NCI-H526 (cell line): ENCODE results near the gene CSNK2A1.
A peak's percentile ranks its signal among the peaks of the same experiment; 100 is the strongest.
"Not testable (repeated sequence)": the region's sequence is repeated elsewhere in the genome, so short reads cannot be mapped to it uniquely, and the experiment has no call there.

Experiments
- DNase-seq, 2 experiments: peaks; one replicate each; lab custom pipeline; 2025; lab: John Stamatoyannopoulos, UW

Gene CSNK2A1

DNA sequence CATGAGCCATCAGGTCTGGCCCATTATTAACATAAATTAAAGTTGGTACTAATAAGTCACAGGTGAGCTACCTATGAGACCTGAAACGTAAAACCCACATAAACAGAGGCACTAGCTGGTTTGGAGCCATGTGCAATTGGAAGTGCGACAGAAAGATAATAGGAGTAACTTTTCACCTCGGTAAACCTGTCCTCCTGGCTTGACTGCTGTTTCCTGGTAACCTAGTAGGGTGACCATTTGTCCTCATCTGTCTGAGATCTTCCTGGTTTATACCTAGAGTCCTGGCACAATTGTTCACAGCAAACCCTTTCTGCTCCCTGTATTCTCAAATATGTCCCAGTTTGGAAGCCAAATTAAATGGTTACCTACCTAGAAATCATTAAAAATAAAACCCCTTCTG lies 88.6 kb downstream of the CSNK2A1 start:
- DNase-seq = no peak

GRCh38 chr20:452021-452420 lies 91.6 kb downstream of the CSNK2A1 start:
- not testable (repeated sequence) for DNase-seq

- no peak for DNase-seq
Observed at GRCh38 chr20:445514-446336, 97.9 kb downstream of the CSNK2A1 start.

GRCh38 chr20:444862-445426 lies 98.6 kb downstream of the CSNK2A1 start:
- no peak for DNase-seq

- no peak for DNase-seq
Observed at GRCh38 chr20:444117-444516, 99.5 kb downstream of the CSNK2A1 start.

- no peak for DNase-seq
Observed at GRCh38 chr20:443223-443775, 100.3 kb downstream of the CSNK2A1 start.

GRCh38 chr20:440636-441035 lies 103.0 kb downstream of the CSNK2A1 start:
- no peak for DNase-seq

DNA sequence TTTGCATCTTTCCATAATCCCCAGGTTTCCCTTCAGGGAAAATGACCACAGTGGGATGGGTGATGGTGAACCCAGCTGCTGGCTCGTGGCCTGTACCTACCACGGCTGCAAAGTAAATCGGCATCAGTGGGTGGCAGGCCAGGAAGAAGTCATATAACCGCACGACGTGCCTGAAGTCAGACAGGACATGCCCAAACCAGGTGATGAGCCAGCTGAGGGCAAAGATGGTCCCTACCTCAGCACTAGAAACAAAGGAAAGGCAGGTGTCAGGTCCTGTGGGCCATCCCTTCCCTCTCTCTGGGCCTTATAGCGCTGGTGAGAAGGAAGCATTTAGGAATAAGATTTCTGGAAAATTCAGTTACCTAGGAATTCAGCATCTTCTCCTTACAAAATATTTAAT lies 103.4 kb downstream of the CSNK2A1 start:
- DNase-seq = no peak

GRCh38 chr20:438571-439469 lies 104.8 kb downstream of the CSNK2A1 start:
- no peak for DNase-seq

DNA sequence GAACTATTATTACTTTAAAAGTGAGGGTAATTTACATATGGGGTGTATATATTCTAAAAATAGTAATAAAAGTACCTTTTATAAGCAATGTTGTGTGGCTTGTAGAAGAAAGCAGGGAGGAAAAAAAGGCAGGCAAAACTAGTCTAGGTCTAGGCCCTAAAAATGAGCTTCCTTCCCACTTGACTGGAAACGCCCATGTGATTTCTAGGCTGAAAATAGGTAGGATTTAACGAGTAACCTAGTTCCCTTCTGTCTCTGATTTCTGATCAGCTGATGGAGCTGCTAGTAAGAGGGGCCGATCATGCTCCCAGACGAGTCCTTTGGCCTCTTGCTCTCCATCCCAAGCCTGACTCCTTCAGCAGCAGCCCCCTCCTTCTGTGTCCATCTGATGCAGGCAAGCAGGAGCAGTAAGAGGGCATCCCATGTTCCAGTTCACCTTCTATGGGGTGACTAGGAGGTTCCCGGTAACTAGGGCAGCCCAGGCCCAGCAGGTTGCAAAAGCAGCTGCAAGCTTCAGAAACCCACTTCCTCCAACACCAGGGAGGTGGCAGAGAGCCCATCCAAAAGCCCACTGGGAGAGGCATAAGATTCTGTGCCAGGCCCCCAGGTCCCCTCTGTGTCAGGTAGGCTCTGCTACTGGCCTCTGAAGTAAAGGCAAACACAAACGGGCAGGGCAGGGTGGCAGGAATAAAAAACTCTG lies 105.7 kb downstream of the CSNK2A1 start:
- no peak for DNase-seq

DNA sequence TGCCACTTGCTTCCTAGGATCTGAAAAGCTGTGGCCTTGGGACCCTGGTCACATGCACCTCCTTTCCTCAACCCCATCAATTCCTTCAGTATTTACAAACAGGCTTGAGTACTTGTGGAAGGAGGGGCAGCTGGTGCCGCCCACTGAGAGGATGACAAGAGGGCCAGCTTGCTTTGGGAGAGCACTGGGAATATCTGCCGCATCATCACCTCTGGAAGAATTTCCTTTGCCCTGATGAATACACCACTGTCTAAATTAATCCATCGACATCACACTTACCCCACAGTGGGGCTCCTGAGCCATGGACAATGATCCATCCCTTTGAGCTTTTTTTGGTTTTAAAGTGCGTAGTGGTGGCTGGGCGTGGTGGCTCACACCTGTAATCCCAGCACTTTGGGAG lies 107.1 kb downstream of the CSNK2A1 start:
- DNase-seq = no peak

- DNase-seq = no peak
Observed at GRCh38 chr20:435558-435957, 108.0 kb downstream of the CSNK2A1 start.

DNA sequence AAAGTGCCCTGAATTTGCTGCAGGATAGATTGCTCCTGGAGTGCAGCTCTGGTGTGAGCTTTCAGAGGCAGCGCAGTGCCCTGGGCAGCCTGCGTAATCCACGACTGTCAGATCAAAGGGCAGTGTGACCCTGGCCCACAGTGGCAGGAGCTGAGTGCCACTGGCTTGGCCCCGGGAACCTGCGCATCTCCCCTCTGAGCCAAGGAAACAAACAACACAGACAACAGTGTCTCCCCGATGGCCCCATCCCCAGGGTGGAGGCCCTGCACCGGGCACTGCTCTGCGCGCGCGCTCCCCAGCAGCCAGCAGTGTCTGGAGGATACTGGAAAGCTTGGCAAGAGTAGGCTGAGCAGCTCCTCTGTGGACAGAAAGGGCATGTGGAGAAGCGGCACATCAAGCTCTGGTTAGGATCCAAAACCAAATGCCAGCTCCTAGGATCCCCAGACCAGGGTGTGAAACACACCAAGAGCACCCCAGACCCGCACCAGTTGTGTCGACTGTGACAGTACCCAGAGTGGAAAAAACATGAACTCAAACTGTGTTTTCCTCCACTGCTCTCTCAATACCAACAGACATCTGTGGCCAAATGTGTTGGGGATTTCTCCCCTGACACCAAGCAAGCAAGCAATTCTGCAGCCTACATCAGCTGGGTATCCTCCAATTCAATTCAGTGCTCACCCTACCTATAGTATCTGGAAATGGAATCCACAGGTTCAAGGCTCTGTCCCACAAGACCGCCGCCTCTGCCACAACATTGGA lies 108.8 kb downstream of the CSNK2A1 start:
- DNase-seq = peak in 1 of 2 experiments; percentile 37

DNA sequence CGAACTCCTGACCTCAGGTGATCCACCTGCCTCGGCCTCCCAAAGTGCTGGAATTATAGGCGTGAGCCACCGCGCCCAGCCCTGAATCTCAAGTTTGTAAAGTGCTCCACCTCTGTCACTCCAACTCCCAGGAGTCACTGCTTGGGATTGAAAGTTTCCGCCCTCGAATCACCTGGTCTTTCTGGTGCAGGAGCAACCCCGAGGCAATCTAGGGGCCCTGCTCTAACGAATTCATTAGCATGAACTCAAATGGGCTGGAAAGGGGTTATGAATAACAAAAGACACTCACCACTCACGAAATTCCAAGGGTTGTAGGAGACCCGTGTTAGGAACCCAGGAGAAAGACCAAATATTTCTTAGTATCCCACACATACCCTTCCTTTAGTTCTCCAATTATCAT lies 109.4 kb downstream of the CSNK2A1 start:
- peak in 1 of 2 experiments; percentile 44 for DNase-seq

- no peak for DNase-seq
Observed at GRCh38 chr20:433300-433975, 110.2 kb downstream of the CSNK2A1 start.

DNA sequence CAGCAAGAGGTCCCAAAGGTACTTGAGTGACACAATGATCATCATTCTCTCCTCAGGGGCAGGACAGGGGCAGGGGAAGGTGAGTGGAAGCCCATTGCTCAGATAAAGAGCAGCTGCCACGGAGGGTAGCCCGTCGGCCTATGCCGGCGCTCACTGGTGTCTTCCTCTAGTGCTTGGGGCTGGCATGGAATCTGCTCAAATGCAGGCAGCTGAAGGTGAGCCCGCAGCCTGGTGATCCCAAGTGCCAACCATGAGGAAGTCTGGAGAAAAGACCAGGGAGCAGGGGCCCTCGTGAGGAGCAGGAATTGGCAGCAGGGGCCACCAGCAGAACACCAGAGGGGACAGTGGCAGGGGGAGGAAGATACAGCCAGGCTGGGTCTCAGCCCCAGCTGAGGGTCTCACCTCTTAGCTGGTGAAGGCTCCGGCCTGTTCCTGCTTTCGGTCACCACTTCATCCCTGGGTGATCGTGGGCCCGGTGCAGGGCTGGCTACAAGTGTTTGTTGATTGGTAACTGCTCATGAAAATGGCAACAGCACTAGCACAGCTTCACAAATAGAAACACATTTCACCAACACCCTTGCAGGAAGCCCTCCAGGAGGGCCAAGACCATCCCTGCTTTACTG lies 110.8 kb downstream of the CSNK2A1 start:
- DNase-seq = no peak

- no peak for DNase-seq
Observed at GRCh38 chr20:432208-432607, 111.4 kb downstream of the CSNK2A1 start.

DNA sequence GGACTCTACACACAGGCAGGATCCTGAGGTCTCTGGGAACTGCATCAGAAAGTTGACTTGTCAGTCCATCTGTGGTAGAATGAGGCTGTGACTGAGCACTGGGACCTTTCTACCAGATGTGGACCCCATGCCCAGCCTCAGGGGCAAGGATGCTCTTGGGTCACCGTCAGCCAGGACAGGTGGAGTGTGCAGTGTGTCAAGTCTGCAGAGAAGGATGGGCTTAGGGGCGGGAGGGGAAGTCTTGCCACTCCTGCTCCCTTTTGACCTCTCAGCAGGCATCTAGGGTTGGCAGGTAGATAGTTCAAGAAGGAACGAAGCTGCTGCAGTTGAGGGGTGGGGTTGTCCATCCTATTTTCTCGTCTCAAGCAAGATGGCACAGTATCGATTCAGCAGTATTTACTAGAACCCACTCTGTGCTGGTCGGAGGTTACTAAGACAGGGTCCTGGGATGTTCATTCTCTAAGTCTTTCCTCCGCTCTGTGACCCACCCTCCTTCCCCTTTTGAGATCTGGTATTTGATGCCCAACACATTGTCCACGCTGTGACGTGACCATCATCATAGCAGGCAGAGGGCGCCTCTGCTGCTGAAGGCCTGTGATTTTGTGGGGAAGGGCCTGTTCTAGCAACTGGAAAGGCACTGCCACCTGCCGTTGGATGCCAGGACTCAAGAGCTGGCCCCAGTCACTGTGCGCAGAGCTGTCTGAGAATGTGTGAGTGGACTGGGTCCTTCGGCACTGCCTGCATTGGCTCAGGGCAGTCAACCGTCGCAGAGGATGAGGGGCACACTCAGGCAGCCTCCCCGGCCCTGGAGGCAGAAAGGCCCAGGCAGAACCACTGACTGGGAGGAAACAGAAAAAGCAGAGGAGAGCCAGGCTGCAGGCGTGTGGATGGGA lies 112.3 kb downstream of the CSNK2A1 start:
- DNase-seq = peak; percentile 76 to 94
